Uterus (tissue), 2 donors: ENCODE results near the gene MED4.

ENCODE experiments used
- POLR2A ChIP-seq, 2 donors: fragments of 450-650 bp; IDR thresholded peaks; one replicate each; pipeline ENCODE4 v1.6.1; 2016; ENCODE audit warnings: antibody characterized with exemption in 2 of 2, mild to moderate bottlenecking in 1 of 2, moderate library complexity in 1 of 2
- TF ChIP-seq, protein P1 (sequence below), 4 experiments: fragments of 200-600 bp in 2 of 4; fragments of 450-650 bp in 2 of 4; sonication (generic) in 2 of 4; IDR thresholded peaks; one replicate each; pipeline ENCODE4 v1.5.1; 2016 to 2019; ENCODE audit warnings: antibody characterized with exemption in 4 of 4, mild to moderate bottlenecking in 2 of 4, moderate library complexity in 1 of 4

DNA sequence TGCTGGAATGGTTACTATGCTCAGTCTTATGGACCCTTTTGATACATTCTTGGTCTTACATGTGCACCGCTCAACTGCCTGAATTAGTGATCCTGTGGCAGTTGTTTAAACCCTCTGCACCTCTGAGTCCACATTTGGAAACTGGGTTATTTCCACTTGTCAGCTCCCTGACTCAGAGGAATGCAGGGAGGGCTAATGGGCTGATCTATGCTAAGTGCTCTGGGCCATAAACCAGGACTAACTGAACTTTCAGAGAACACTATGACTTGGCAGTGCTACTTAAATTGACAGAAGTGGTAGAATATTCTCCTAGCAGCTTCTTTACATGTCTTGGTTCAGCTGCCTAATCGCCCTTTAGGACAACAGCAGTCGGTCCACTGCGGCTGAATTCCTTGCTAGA lies 26.8 kb upstream of the MED4 start:
- TF ChIP-seq, protein P1, sequence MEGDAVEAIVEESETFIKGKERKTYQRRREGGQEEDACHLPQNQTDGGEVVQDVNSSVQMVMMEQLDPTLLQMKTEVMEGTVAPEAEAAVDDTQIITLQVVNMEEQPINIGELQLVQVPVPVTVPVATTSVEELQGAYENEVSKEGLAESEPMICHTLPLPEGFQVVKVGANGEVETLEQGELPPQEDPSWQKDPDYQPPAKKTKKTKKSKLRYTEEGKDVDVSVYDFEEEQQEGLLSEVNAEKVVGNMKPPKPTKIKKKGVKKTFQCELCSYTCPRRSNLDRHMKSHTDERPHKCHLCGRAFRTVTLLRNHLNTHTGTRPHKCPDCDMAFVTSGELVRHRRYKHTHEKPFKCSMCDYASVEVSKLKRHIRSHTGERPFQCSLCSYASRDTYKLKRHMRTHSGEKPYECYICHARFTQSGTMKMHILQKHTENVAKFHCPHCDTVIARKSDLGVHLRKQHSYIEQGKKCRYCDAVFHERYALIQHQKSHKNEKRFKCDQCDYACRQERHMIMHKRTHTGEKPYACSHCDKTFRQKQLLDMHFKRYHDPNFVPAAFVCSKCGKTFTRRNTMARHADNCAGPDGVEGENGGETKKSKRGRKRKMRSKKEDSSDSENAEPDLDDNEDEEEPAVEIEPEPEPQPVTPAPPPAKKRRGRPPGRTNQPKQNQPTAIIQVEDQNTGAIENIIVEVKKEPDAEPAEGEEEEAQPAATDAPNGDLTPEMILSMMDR (IDR thresholded peaks at IDR 0.05): no peak
- no peak for TF ChIP-seq POLR2A (IDR thresholded peaks at IDR 0.05)
